DND-41 (cell line): ENCODE data around the gene PTPRE.

Source experiments
- EZH2 ChIP-seq: IDR thresholded peaks from 3 replicates; pipeline ENCODE4 v1.6.1; 2012; ENCODE audit warnings: borderline replicate concordance, low read depth, mild to moderate bottlenecking, moderate library complexity, low read length, inconsistent platforms; ENCODE audit not compliant: severe bottlenecking
- TF ChIP-seq, protein P1 (sequence below): IDR thresholded peaks from 2 replicates; pipeline ENCODE4 v1.5.1; 2012; ENCODE audit warnings: borderline replicate concordance, low read length, moderate library complexity, mild to moderate bottlenecking; ENCODE audit not compliant: poor library complexity, severe bottlenecking; ENCODE audit errors: extremely low read depth

DNA sequence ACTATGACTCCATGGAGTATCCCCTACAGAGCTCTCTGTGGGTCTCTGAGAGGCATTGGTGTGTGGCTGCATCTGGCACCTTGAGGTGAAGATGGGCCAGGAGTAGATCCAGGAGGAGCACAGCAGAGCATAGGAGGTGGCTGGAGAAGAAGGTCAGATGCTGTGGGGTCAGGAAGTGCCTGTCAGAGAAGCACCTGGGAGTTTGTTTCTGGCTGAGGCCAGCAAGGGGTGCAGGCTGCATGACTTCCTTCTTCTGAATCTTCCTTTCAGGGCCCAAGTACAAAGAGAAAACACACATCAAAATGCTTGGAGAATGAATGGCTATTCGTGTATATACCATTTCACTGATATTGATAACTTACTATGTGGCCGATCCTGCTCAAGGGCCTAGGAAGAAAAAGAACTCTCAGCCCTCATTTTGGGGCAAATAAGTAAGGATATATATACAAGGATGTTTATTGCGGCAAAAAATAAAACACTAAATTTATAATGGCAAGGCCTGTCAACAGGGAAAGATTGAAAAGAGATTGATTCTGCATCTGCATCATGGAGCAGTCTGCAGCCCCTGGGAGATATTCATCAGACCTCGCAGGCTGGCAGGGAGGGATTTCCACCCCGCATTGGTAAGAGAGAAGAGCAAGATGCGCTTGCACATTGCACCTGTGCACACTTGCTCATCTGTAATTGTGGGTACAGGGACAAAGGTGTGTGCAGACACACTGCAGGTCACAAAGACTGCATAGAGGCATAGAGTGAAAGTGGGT lies 39.2 kb downstream of the PTPRE start:
- TF ChIP-seq, protein P1, sequence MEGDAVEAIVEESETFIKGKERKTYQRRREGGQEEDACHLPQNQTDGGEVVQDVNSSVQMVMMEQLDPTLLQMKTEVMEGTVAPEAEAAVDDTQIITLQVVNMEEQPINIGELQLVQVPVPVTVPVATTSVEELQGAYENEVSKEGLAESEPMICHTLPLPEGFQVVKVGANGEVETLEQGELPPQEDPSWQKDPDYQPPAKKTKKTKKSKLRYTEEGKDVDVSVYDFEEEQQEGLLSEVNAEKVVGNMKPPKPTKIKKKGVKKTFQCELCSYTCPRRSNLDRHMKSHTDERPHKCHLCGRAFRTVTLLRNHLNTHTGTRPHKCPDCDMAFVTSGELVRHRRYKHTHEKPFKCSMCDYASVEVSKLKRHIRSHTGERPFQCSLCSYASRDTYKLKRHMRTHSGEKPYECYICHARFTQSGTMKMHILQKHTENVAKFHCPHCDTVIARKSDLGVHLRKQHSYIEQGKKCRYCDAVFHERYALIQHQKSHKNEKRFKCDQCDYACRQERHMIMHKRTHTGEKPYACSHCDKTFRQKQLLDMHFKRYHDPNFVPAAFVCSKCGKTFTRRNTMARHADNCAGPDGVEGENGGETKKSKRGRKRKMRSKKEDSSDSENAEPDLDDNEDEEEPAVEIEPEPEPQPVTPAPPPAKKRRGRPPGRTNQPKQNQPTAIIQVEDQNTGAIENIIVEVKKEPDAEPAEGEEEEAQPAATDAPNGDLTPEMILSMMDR, result no peak
- no peak for TF ChIP-seq EZH2
